ENCODE data around the gene TMTC3. TPM values are rescaled to one million over a fixed set of nuclear protein-coding genes. Genes with fewer than 3 reads are reported as not detected.

Gene TMTC3
- total RNA-seq, 6 donors from 2014 or later, result 4.2 to 18.3 (median 15.3) TPM

DNA sequence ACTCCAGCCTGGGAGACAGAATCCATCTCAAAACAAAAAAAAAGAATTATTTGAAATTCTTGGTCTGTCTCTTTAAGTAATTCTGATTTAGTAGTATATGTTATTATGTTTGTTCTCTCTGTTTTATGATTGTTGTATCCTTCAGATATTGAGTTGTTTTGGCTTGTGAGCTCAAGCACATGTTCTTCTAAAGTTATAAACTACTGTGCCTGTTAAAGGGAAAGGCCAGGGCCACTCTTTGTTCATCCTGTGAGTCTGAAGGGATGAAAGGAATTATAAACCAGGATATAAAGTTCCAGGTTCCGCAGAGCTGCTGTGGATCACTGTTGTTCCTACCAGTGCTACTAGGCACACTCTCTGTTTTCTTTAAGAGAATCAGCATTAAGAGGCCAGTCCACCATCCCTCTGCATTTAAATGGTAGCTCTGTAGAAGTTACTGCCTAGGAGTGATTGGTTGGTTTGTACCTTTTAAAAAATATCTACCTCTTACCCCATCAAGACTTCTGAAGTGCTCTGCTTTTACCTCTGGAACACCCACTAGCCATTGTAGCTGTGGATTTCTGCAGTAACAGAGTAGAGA is 14.1 kb downstream of the TMTC3 start:
- no peak overlapping the region for H3K4me3 ChIP-seq
- H3K36me3 ChIP-seq, result peaks cover 0 to 5% (median 0%) of the 10 kb centered on the region in 4 donors
- no peak overlapping the region for H3K27ac ChIP-seq
- no peak for DNase-seq
- no peak for TF ChIP-seq EP300 (IDR thresholded peaks at IDR 0.05)
- TF ChIP-seq POLR2A (IDR thresholded peaks at IDR 0.05), result no peak
- TF ChIP-seq POLR2AphosphoS5 (IDR thresholded peaks at IDR 0.05), result no peak
- TF ChIP-seq, protein P1, sequence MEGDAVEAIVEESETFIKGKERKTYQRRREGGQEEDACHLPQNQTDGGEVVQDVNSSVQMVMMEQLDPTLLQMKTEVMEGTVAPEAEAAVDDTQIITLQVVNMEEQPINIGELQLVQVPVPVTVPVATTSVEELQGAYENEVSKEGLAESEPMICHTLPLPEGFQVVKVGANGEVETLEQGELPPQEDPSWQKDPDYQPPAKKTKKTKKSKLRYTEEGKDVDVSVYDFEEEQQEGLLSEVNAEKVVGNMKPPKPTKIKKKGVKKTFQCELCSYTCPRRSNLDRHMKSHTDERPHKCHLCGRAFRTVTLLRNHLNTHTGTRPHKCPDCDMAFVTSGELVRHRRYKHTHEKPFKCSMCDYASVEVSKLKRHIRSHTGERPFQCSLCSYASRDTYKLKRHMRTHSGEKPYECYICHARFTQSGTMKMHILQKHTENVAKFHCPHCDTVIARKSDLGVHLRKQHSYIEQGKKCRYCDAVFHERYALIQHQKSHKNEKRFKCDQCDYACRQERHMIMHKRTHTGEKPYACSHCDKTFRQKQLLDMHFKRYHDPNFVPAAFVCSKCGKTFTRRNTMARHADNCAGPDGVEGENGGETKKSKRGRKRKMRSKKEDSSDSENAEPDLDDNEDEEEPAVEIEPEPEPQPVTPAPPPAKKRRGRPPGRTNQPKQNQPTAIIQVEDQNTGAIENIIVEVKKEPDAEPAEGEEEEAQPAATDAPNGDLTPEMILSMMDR (IDR thresholded peaks at IDR 0.05), result no peak
- H3K27me3 ChIP-seq, result no peaks in the 10 kb centered on the region
- 100% methylated on average over 1 of the region's 1 CpG for WGBS, 2 donors
- ATAC-seq (ENCODE audit: low FRiP score in 2 of 2), result no peak
- no peaks in the 10 kb centered on the region for H3K9me3 ChIP-seq
- H3K4me1 ChIP-seq, result no peaks in the 10 kb centered on the region

GRCh38 chr12:88163371-88163770 is 21.3 kb downstream of the TMTC3 start:
- no peak overlapping the region for H3K4me3 ChIP-seq
- no peak overlapping the region for H3K27ac ChIP-seq
- 93 to 100% methylated on average over 2 of the region's 2 CpGs for WGBS, 2 donors
- H3K36me3 ChIP-seq, result peaks cover 0 to 56% (median 0%) of the 10 kb centered on the region in 4 donors
- H3K4me1 ChIP-seq, result no peaks in the 10 kb centered on the region
- TF ChIP-seq POLR2AphosphoS5 (IDR thresholded peaks at IDR 0.05) (no peak), EP300 (IDR thresholded peaks at IDR 0.05) (no peak), POLR2A (IDR thresholded peaks at IDR 0.05) (no peak)
- TF ChIP-seq, protein P1 (IDR thresholded peaks at IDR 0.05), result no peak
- ATAC-seq (ENCODE audit: low FRiP score in 2 of 2) (no peak), DNase-seq (no peak)
- no peaks in the 10 kb centered on the region for H3K27me3 ChIP-seq
- H3K9me3 ChIP-seq, result no peaks in the 10 kb centered on the region

DNA sequence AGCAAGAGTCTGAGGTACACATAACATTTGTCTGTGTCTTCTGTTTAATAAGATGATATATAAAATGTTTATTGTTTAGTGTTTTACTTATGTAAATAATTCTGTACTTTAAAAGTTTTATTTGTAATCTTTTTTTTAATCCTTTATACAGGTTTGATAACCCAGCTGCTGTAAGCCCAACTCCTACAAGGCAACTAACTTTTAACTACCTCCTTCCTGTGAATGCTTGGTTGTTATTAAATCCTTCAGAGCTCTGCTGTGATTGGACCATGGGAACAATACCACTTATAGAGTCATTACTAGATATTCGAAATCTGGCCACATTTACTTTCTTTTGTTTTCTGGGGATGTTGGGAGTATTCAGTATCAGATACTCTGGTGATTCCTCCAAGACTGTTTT is 24.1 kb downstream of the TMTC3 start:
- Histone ChIP-seq H3K36me3 (peaks cover 0 to 55% (median 0%) of the 10 kb centered on the region in 4 donors), H3K27me3 (no peaks in the 10 kb centered on the region), H3K9me3 (no peaks in the 10 kb centered on the region), H3K4me3 (no peak overlapping the region), H3K4me1 (no peaks in the 10 kb centered on the region), H3K27ac (no peak overlapping the region)
- DNase-seq, result no peak
- no peak for ATAC-seq (ENCODE audit: low FRiP score in 2 of 2)
- TF ChIP-seq, protein P1 (IDR thresholded peaks at IDR 0.05), result no peak
- TF ChIP-seq POLR2AphosphoS5 (IDR thresholded peaks at IDR 0.05) (no peak), POLR2A (IDR thresholded peaks at IDR 0.05) (no peak), EP300 (IDR thresholded peaks at IDR 0.05) (no peak)
- 88 to 90% methylated on average over 1 of the region's 1 CpG for WGBS, 2 donors

DNA sequence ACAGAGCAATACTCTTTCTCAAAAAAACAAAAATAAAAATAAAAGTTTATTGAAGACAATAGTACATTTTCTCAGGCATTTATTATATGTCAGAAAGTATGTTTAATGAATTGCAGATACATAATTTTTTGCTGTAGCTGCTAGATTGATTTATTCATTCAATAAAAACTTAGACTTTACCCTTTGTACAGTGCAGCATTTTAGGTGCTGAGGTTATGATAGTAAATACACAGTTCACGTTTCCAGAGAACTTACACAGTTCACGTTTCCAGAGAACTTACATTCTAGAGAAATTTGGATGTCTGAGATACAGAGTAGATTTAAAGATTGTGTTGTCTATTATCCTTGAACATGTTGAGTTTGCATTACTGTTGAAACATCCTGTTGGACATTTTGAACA is 25.3 kb downstream of the TMTC3 start:
- Histone ChIP-seq H3K36me3 (peaks cover 0 to 52% (median 0%) of the 10 kb centered on the region in 4 donors), H3K27ac (no peak overlapping the region), H3K4me1 (no peaks in the 10 kb centered on the region), H3K9me3 (no peaks in the 10 kb centered on the region), H3K4me3 (no peak overlapping the region), H3K27me3 (no peaks in the 10 kb centered on the region)
- 99 to 100% methylated on average over 2 of the region's 2 CpGs for WGBS, 2 donors
- DNase-seq (no peak), ATAC-seq (ENCODE audit: low FRiP score in 2 of 2) (no peak)
- TF ChIP-seq POLR2AphosphoS5 (IDR thresholded peaks at IDR 0.05) (no peak), POLR2A (IDR thresholded peaks at IDR 0.05) (no peak), EP300 (IDR thresholded peaks at IDR 0.05) (no peak)
- TF ChIP-seq, protein P1 (IDR thresholded peaks at IDR 0.05), result no peak

GRCh38 chr12:88172844-88173407 is 30.8 kb downstream of the TMTC3 start:
- H3K4me3 ChIP-seq, result no peak overlapping the region
- TF ChIP-seq EP300 (IDR thresholded peaks at IDR 0.05) (no peak), POLR2A (IDR thresholded peaks at IDR 0.05) (no peak), POLR2AphosphoS5 (IDR thresholded peaks at IDR 0.05) (no peak)
- TF ChIP-seq, protein P1 (IDR thresholded peaks at IDR 0.05), result no peak
- H3K27me3 ChIP-seq, result no peaks in the 10 kb centered on the region
- ATAC-seq (ENCODE audit: low FRiP score in 2 of 2), result no peak
- H3K4me1 ChIP-seq, result no peaks in the 10 kb centered on the region
- H3K27ac ChIP-seq, result no peak overlapping the region
- no peak for DNase-seq
- peaks cover 0 to 55% (median 3%) of the 10 kb centered on the region in 4 donors for H3K36me3 ChIP-seq
- no peaks in the 10 kb centered on the region for H3K9me3 ChIP-seq

All from upper lobe of left lung (tissue), 6 donors.